Thyroid gland (tissue), 4 donors: ENCODE data around the gene SIPA1L3.

Experiments used
- POLR2A ChIP-seq, 2 donors: fragments of 450-650 bp; IDR thresholded peaks; one replicate each; pipeline ENCODE4 v1.6.1; 2017; ENCODE audit warnings: antibody characterized with exemption in 2 of 2, mild to moderate bottlenecking in 2 of 2, moderate library complexity in 1 of 2
- TF ChIP-seq, protein P1 (sequence below), 6 experiments: fragments of 200-600 bp in 3 of 6; fragments of 450-650 bp in 3 of 6; sonication (generic) in 3 of 6; IDR thresholded peaks; one replicate each; pipeline ENCODE4 v1.5.1; 2016 to 2019; ENCODE audit warnings: antibody characterized with exemption in 6 of 6, mild to moderate bottlenecking in 2 of 6, inconsistent platforms in 1 of 6, moderate library complexity in 1 of 6

DNA sequence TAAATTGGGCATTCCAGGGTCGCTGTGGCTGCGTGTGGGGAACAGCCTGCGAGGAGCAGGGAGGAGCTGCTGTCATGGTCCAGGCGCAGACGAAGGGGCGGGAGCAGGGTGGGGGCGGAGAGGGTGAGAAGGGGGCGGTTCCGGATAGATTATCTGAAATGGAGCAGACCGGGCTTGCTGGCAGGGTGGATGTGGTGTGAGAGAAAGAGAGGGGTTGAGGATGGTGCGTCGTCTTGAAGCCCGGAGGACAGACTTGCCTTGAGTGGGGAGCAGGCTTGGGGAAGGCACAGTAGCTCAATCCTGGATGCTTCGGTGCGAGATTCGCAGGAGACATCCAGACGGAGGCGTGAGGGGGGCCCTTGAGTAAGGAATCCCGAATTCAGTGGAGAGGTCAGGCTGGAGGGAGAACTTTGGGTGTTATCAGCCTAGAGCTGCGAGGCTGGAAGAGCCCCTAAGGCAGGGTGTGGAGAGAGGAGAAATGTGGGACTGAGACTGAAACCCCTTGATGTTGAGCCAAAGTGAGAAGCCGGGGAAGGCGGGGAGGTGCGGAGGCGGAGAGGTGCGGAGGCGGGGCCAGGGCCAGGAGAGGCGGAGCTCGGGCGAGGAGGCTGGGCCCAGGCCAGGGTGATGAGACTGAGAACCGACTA is 276.4 kb downstream of the SIPA1L3 start:
- TF ChIP-seq, protein P1, sequence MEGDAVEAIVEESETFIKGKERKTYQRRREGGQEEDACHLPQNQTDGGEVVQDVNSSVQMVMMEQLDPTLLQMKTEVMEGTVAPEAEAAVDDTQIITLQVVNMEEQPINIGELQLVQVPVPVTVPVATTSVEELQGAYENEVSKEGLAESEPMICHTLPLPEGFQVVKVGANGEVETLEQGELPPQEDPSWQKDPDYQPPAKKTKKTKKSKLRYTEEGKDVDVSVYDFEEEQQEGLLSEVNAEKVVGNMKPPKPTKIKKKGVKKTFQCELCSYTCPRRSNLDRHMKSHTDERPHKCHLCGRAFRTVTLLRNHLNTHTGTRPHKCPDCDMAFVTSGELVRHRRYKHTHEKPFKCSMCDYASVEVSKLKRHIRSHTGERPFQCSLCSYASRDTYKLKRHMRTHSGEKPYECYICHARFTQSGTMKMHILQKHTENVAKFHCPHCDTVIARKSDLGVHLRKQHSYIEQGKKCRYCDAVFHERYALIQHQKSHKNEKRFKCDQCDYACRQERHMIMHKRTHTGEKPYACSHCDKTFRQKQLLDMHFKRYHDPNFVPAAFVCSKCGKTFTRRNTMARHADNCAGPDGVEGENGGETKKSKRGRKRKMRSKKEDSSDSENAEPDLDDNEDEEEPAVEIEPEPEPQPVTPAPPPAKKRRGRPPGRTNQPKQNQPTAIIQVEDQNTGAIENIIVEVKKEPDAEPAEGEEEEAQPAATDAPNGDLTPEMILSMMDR (IDR thresholded peaks at IDR 0.05): no peak
- TF ChIP-seq POLR2A (IDR thresholded peaks at IDR 0.05): no peak
